Thoracic aorta (tissue), 2 donors: ENCODE data around the gene CRYZL1. TPM values are rescaled to one million over a fixed set of nuclear protein-coding genes. Genes with fewer than 3 reads are reported as not detected.

ENCODE experiments used
- ATAC-seq: fragments of 150-250 bp; one replicate; pipeline ENCODE4 v1.8.0; 2017; ENCODE audit warnings: low read depth; ENCODE audit not compliant: insufficient number of reproducible peaks, low FRiP score
- DNase-seq: peaks from one replicate; pipeline ENCODE4 v3.0.0-alpha.2; 2020; ENCODE audit warnings: low spot score
- H3K27ac ChIP-seq, 2 donors: fragments of 200-600 bp; sonication (generic); 1 replicate in 1 of 2; 2 replicates in 1 of 2; pipeline ENCODE4 v1.5.1; 2016; ENCODE audit warnings: mild to moderate bottlenecking in 2 of 2, moderate library complexity in 2 of 2
- H3K27me3 ChIP-seq: fragments of 200-600 bp; sonication (generic); replicated peaks from 2 replicates; pipeline ENCODE4 v1.6.0; 2016; ENCODE audit warnings: mild to moderate bottlenecking; ENCODE audit not compliant: insufficient read depth
- H3K36me3 ChIP-seq: fragments of 200-600 bp; sonication (generic); one replicate; pipeline ENCODE4 v1.5.1; 2016
- H3K4me1 ChIP-seq, 2 donors: fragments of 200-600 bp; sonication (generic); 1 replicate in 1 of 2; 2 replicates in 1 of 2; pipeline versions ENCODE4 v1.5.1 to v1.6.0; 2016; ENCODE audit warnings: low read depth in 2 of 2, mild to moderate bottlenecking in 1 of 2; ENCODE audit not compliant: control insufficient read depth in 1 of 2
- H3K4me3 ChIP-seq: fragments of 200-600 bp; sonication (generic); 2 replicates; pipeline ENCODE4 v1.5.1; 2016; ENCODE audit warnings: mild to moderate bottlenecking
- H3K9me3 ChIP-seq: fragments of 200-600 bp; sonication (generic); 2 replicates; pipeline ENCODE4 v1.5.1; 2016
- total RNA-seq, 2 donors: library from RNA; depleted of rRNA; stranded (reverse); fragments of >200 nt; gene quantifications; one replicate each; pipeline versions ENCODE4 v1.1.0 to v1.2.3, GENCODE V29; 2016
- TF ChIP-seq, protein P1 (sequence below): fragments of 200-600 bp; sonication (generic); IDR thresholded peaks from one replicate; pipeline ENCODE4 v1.5.1; 2019; ENCODE audit warnings: antibody characterized with exemption

CRYZL1 gene
- total RNA-seq, 2 donors from 2014 or later: 26.8 to 61.4 TPM

DNA sequence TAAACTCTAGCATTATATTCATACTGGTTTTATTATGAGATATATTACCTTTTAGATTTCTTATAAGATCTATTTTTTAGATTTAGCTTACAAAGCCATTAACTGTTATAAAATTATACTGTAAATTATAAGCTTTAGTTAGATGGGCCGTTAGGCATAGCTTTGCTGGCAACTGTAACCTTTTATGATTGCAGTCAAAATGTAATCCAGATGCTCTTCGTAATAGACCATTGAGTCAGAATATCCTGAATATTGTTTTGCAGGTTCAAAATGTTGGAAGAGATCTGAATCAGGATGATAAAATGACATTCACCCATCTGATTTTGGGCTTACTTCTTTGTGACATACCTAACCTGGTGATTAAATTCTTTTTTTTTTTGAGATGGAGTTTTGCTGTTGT is 21.7 kb upstream of the CRYZL1 start:
- ATAC-seq (no peak), DNase-seq (no peak)
- H3K36me3 ChIP-seq: no peaks in the 10 kb centered on the region
- no peaks in the 10 kb centered on the region for H3K27me3 ChIP-seq
- H3K4me3 ChIP-seq: no peak overlapping the region
- H3K9me3 ChIP-seq: no peaks in the 10 kb centered on the region
- H3K4me1 ChIP-seq: peaks cover 11 to 39% of the 10 kb centered on the region in 2 donors
- TF ChIP-seq, protein P1, sequence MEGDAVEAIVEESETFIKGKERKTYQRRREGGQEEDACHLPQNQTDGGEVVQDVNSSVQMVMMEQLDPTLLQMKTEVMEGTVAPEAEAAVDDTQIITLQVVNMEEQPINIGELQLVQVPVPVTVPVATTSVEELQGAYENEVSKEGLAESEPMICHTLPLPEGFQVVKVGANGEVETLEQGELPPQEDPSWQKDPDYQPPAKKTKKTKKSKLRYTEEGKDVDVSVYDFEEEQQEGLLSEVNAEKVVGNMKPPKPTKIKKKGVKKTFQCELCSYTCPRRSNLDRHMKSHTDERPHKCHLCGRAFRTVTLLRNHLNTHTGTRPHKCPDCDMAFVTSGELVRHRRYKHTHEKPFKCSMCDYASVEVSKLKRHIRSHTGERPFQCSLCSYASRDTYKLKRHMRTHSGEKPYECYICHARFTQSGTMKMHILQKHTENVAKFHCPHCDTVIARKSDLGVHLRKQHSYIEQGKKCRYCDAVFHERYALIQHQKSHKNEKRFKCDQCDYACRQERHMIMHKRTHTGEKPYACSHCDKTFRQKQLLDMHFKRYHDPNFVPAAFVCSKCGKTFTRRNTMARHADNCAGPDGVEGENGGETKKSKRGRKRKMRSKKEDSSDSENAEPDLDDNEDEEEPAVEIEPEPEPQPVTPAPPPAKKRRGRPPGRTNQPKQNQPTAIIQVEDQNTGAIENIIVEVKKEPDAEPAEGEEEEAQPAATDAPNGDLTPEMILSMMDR: no peak
- no peak overlapping the region for H3K27ac ChIP-seq

- no peaks in the 10 kb centered on the region for H3K27me3 ChIP-seq
- H3K9me3 ChIP-seq: no peaks in the 10 kb centered on the region
- TF ChIP-seq, protein P1: no peak
- H3K4me1 ChIP-seq: peaks cover 11 to 37% of the 10 kb centered on the region in 2 donors
- H3K36me3 ChIP-seq: no peaks in the 10 kb centered on the region
- no peak overlapping the region for H3K4me3 ChIP-seq
- DNase-seq (no peak), ATAC-seq (no peak)
- no peak overlapping the region for H3K27ac ChIP-seq
Measured at GRCh38 chr21:33662046-33662445, 20.5 kb upstream of the CRYZL1 start.

- TF ChIP-seq, protein P1: no peak
- Histone ChIP-seq H3K27ac (no peak overlapping the region), H3K9me3 (no peaks in the 10 kb centered on the region), H3K27me3 (no peaks in the 10 kb centered on the region), H3K4me1 (peaks cover 19 to 46% of the 10 kb centered on the region in 2 donors), H3K4me3 (no peak overlapping the region), H3K36me3 (no peaks in the 10 kb centered on the region)
- no peak for ATAC-seq
- DNase-seq: no peak
Measured at GRCh38 chr21:33661146-33661545, 19.6 kb upstream of the CRYZL1 start.

DNA sequence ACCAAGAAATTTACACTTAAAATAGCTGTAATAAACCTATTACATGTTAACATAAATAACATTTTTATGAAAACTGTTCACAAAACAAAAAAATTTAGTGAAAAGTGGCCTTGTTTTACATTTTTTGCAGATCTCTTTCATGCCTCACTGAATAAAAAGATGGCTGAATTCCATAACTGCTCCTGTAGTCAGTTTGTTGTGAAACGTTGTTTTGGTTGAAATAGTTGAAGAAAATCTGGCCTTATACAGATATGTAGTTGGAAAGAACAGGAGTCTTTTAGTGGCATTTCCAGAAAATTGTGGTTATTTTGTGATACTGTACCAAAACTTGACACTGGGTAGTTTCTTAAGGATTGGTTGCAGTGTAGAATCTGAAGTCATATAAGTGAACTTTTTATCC is 18.9 kb upstream of the CRYZL1 start:
- H3K36me3 ChIP-seq: no peaks in the 10 kb centered on the region
- H3K27me3 ChIP-seq: no peaks in the 10 kb centered on the region
- ATAC-seq (no peak), DNase-seq (no peak)
- H3K9me3 ChIP-seq: no peaks in the 10 kb centered on the region
- peaks cover 22 to 53% of the 10 kb centered on the region in 2 donors for H3K4me1 ChIP-seq
- H3K4me3 ChIP-seq: no peak overlapping the region
- TF ChIP-seq, protein P1: no peak
- peak overlapping the region; percentile 42 to 56 for H3K27ac ChIP-seq

GRCh38 chr21:33659568-33659949 is 18.0 kb upstream of the CRYZL1 start:
- H3K4me1 ChIP-seq: peaks cover 22 to 60% of the 10 kb centered on the region in 2 donors
- ATAC-seq: no peak

More at GRCh38 chr21:33659568-33659949, 18.0 kb upstream of the CRYZL1 start:
- no peak for DNase-seq
- TF ChIP-seq, protein P1: no peak
- peak overlapping the region; percentile 42 to 56 for H3K27ac ChIP-seq
- H3K27me3 ChIP-seq: no peaks in the 10 kb centered on the region
- no peaks in the 10 kb centered on the region for H3K36me3 ChIP-seq
- H3K9me3 ChIP-seq: no peaks in the 10 kb centered on the region
- H3K4me3 ChIP-seq: no peak overlapping the region
